OCI-LY1 (cell line): ENCODE results near the gene PCDHA2.

ENCODE experiments used
- EZH2 ChIP-seq: fragments of 200-600 bp; sonication (generic), shearing (Covaris generic); IDR thresholded peaks from 2 replicates; pipeline ENCODE4 v1.8.0; 2017; ENCODE audit warnings: borderline replicate concordance, mixed run types, mild to moderate bottlenecking, antibody characterized with exemption, low read length, moderate library complexity, mixed read lengths
- TF ChIP-seq, protein P1 (sequence below): fragments of 200-600 bp; sonication (generic), shearing (Covaris generic); IDR thresholded peaks from 2 replicates; pipeline ENCODE4 v1.5.1; 2017; ENCODE audit warnings: mild to moderate bottlenecking, antibody characterized with exemption, low read length, moderate library complexity, mixed read lengths

DNA sequence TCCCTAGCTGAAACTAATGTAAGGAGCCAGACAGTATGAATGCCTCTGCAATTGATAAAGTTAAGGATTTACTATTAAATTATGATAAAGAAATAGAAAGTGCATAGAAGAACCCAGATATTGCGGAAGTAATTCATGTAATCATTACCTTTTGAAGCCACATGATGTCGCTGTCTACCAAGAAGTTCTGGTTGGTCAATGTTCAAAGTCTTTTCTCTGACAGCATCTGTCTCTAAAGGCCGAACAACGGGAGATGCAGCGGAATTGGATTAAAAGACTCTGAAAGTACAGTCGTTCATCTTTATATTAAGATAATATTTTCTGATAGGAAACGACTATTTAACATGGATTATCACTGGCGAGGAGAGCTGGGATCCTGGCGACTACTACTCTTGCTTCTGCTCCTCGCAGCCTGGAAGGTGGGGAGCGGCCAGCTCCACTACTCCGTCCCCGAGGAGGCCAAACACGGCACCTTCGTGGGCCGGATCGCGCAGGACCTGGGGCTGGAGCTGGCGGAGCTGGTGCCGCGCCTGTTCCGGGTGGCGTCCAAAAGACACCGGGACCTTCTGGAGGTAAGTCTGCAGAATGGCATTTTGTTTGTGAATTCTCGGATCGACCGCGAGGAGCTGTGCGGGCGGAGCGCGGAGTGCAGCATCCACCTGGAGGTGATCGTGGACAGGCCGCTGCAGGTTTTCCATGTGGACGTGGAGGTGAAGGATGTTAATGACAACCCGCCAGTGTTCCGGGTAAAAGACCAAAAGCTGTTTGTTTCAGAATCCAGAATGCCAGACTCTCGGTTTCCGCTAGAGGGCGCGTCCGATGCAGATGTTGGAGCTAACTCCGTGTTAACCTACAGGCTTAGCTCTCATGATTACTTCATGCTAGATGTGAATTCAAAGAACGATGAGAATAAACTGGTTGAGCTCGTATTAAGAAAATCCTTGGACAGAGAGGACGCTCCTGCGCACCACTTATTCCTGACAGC, 46.6 kb downstream of the PCDHA2 start, which contains the start of gene PCDHA8:
- TF ChIP-seq, protein P1, sequence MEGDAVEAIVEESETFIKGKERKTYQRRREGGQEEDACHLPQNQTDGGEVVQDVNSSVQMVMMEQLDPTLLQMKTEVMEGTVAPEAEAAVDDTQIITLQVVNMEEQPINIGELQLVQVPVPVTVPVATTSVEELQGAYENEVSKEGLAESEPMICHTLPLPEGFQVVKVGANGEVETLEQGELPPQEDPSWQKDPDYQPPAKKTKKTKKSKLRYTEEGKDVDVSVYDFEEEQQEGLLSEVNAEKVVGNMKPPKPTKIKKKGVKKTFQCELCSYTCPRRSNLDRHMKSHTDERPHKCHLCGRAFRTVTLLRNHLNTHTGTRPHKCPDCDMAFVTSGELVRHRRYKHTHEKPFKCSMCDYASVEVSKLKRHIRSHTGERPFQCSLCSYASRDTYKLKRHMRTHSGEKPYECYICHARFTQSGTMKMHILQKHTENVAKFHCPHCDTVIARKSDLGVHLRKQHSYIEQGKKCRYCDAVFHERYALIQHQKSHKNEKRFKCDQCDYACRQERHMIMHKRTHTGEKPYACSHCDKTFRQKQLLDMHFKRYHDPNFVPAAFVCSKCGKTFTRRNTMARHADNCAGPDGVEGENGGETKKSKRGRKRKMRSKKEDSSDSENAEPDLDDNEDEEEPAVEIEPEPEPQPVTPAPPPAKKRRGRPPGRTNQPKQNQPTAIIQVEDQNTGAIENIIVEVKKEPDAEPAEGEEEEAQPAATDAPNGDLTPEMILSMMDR: peak; percentile 63
- TF ChIP-seq EZH2: no peak
